Measurements from ENCODE around the gene SEZ6.

SEZ6 gene

GRCh38 chr17:29000973-29001372 lies 4.9 kb downstream of the SEZ6 start:
- no peak for DNase-seq

- no peak for DNase-seq
Measured at GRCh38 chr17:28999206-28999605, 6.6 kb downstream of the SEZ6 start.

- DNase-seq, result no peak
Measured at GRCh38 chr17:28997806-28998205, 8.0 kb downstream of the SEZ6 start.

- no peak for DNase-seq
Measured at GRCh38 chr17:28996554-28997096, 9.2 kb downstream of the SEZ6 start.

GRCh38 chr17:28993645-28994426 lies 12.0 kb downstream of the SEZ6 start:
- DNase-seq, result no peak

- DNase-seq, result no peak
Measured at GRCh38 chr17:28992625-28993600, 12.9 kb downstream of the SEZ6 start.

- DNase-seq, result no peak
Measured at GRCh38 chr17:28992185-28992584, 13.6 kb downstream of the SEZ6 start.

- DNase-seq, result no peak
Measured at GRCh38 chr17:28991779-28992178, 14.1 kb downstream of the SEZ6 start.

GRCh38 chr17:28989028-28989427 lies 16.8 kb downstream of the SEZ6 start:
- DNase-seq, result no peak

- DNase-seq, result no peak
Measured at GRCh38 chr17:28988475-28988874, 17.4 kb downstream of the SEZ6 start.

GRCh38 chr17:28986714-28987655 lies 18.8 kb downstream of the SEZ6 start:
- no peak for DNase-seq

- no peak for DNase-seq
Measured at GRCh38 chr17:28985950-28986713, 19.7 kb downstream of the SEZ6 start.

GRCh38 chr17:28983286-28984230 lies 22.3 kb downstream of the SEZ6 start:
- DNase-seq, result no peak

GRCh38 chr17:28982131-28982793 lies 23.6 kb downstream of the SEZ6 start:
- DNase-seq, result peak; percentile 84

GRCh38 chr17:28978356-28978964 lies 27.4 kb downstream of the SEZ6 start:
- no peak for DNase-seq

GRCh38 chr17:28977659-28978355 lies 28.0 kb downstream of the SEZ6 start:
- DNase-seq, result no peak

- no peak for DNase-seq
Measured at GRCh38 chr17:28975646-28976045, 30.2 kb downstream of the SEZ6 start.

- DNase-seq, result no peak
Measured at GRCh38 chr17:28975031-28975430, 30.8 kb downstream of the SEZ6 start.

GRCh38 chr17:28974451-28974850 lies 31.4 kb downstream of the SEZ6 start:
- no peak for DNase-seq
